LNCAP (cell line): Measurements from ENCODE around the gene IQCB1.

Experiments
- TF ChIP-seq, protein P1 (sequence below): fragments of 450-650 bp; IDR thresholded peaks from 2 replicates; pipeline ENCODE4 v1.5.1; 2017; ENCODE audit warnings: mild to moderate bottlenecking

Gene IQCB1

DNA sequence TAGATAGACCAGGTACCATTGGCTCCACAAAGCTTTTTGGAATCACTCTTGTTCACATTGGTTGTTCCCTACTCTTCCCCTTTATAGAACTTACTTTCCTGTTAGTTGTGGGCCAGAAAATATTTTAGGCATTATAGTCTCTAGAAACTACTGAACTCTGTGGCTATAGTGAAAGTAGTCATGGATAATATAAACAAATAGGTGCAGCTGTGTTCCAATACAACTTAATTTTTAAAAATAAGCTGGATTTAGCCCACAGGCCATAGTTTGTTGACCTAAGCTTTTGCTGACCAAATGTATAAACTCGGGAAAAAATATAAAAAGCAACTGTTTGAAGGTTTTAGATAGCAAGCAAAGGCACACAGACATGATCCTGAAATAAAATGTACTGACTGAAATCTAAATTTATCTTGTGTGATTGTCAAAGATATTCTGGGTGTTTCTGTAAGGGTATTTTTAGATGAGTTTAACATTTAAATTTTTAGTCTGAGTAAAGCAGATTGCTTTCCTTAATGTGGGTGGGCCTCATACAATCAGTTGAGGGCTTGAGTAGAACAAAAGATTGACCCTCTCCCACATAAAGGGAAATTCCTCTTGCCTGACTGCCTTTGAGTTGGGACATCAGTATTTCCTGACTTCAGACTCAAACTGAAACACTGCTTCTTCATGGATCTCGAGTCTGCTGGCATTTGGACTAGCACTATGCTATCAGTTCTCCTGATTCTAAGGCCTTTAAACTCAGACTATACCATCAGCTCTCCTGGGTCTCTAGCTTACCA, 13.2 kb downstream of the IQCB1 start:
- TF ChIP-seq, protein P1, sequence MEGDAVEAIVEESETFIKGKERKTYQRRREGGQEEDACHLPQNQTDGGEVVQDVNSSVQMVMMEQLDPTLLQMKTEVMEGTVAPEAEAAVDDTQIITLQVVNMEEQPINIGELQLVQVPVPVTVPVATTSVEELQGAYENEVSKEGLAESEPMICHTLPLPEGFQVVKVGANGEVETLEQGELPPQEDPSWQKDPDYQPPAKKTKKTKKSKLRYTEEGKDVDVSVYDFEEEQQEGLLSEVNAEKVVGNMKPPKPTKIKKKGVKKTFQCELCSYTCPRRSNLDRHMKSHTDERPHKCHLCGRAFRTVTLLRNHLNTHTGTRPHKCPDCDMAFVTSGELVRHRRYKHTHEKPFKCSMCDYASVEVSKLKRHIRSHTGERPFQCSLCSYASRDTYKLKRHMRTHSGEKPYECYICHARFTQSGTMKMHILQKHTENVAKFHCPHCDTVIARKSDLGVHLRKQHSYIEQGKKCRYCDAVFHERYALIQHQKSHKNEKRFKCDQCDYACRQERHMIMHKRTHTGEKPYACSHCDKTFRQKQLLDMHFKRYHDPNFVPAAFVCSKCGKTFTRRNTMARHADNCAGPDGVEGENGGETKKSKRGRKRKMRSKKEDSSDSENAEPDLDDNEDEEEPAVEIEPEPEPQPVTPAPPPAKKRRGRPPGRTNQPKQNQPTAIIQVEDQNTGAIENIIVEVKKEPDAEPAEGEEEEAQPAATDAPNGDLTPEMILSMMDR = no peak

DNA sequence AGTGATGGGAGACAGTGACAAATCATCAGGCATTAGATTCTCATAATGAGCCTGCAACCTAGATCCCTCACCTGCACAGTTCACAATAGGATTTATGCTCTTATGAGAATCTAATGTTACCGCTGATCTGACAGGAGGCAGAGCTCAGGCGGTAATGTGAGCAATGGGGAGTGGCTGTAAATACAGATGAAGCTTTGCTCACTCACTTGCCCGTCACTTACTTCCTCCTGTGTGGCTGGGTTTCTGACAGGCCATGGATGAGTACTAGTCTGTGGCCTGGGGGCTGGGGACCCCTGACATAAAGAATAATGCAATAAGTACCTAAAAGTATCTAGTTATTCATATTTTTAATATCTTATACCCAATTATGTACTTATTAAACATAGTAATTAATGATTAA, 15.6 kb downstream of the IQCB1 start:
- TF ChIP-seq, protein P1 = no peak

DNA sequence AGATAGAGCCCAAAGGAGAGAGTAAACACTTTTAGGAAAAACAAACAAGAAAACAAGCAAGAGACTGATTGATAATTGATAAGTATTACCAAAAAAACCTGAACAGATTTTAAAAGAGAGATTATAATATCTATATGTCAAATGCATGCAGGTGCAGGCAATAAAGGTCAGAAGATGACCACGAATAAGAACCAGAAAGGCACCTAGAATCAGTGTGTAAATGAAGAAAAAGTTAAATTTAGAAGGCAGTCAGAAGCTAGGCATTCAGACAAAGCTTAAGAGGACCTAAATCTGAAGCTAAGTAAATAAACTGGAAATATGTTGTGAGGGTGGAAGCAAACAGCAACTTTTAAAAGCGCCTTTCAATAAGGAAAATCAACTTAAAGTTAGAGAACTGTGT, 16.3 kb downstream of the IQCB1 start:
- TF ChIP-seq, protein P1 = no peak

DNA sequence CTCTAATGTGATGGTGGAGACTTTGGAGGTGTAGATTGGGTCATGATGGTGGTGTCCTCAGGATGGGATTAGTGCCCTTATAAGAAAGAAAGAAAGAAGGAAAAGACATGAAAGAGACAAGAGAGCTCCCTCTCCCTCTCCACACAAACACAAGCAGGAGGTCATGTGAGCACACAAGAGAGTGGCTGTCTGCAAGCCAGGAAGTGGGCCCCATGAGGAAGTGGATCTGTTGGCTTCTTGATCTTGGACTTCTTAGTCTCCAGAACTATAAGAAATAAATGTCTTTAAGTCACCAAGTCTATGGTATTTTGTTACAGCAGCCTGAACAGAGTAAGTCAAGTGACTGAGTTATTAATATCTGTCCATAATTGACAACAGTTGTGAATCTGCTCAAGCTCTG, 17.1 kb downstream of the IQCB1 start:
- TF ChIP-seq, protein P1 = no peak

DNA sequence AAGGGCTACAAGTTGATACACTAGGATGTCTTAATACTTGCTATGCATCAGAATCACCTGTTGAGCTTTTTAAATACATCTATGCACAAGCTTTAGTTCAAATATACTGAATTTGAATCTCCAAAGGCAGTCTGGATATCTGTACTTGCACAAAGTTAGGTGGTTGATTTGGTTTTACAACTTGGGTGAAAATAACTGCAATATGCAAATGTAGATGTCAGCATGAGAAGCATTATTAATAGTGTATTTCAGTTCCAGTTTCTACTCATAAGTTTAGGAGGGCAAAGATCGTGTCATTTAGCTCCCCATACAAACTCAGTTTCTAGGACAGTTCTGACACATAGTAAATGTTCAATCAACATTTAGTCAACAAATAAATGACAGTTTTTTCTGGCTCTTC, 25.6 kb downstream of the IQCB1 start:
- TF ChIP-seq, protein P1 = no peak

DNA sequence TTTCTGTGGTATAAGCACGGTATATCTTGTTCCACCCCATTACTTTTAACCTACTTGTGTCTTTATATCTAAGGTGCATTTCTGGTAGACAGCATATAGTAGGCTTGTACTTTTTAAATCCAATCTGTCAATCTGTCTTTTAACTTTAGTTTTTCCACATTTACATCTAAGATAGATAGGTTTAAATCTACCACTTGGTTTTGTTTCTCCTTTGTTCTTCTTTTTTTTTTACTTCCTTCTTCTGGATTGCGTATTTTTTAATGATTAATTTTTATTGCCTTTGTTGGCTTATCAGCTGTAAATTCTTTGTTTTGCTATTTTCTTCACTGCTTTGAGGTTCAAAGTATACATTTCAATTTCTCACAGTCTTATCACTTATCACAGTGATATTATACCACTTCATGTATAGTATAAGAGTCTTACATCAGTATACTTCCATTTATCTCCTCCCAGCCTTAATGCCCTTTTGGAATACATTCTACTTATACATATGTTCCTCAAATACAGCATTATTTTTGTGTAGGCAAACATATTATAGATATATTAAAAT, 31.0 kb downstream of the IQCB1 start:
- TF ChIP-seq, protein P1 = no peak

DNA sequence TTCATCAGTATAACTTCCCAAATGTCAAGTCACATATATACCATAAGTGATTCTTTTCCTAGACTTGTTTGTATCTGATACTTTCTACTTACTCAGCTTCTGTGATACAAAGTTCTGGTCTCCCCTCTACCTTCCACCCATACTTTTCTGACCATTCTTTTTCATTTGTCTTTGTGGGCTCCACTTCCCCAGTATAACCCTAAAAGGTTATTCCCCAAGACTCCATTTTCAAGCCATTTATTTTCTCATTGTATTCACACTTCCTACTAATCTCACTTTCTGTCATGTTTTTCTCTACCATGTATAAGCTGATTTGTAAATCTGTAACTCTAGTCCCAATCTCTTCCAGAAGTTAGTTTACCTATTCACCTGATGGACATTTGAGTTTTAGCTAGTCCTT, 34.0 kb downstream of the IQCB1 start:
- TF ChIP-seq, protein P1 = no peak
